H1 (cell line): ENCODE measurements around the gene LCORL. TPM values are rescaled to one million over a fixed set of nuclear protein-coding genes. Genes with fewer than 3 reads are reported as not detected.

Experiments used
- BCL11A ChIP-seq, 2 experiments: IDR thresholded peaks; one replicate each; pipeline ENCODE4 v1.6.1; 2011; ENCODE audit warnings: low read depth in 2 of 2, low read length in 2 of 2, mild to moderate bottlenecking in 2 of 2
- CREB1 ChIP-seq: IDR thresholded peaks from 2 replicates; pipeline ENCODE4 v1.6.1; 2012; ENCODE audit warnings: inconsistent platforms
- CTBP2 ChIP-seq: IDR thresholded peaks from 2 replicates; pipeline ENCODE4 v1.7.0; 2011; ENCODE audit warnings: borderline replicate concordance, mild to moderate bottlenecking, moderate library complexity, mixed read lengths, low read length; ENCODE audit not compliant: insufficient read depth, insufficient read length
- E2F6 ChIP-seq: IDR thresholded peaks from 2 replicates; pipeline ENCODE4 v1.6.1; 2012; ENCODE audit warnings: inconsistent platforms
- EGR1 ChIP-seq: IDR thresholded peaks from 2 replicates; pipeline ENCODE4 v1.6.1; 2011; ENCODE audit warnings: low read depth, low read length, borderline replicate concordance
- EP300 ChIP-seq, 2 experiments: IDR thresholded peaks; 1 replicate in 1 of 2; 2 replicates in 1 of 2; pipeline ENCODE4 v1.6.1; 2011 to 2012; ENCODE audit warnings: low read depth in 2 of 2, low read length in 2 of 2, mild to moderate bottlenecking in 2 of 2, borderline replicate concordance in 1 of 2, inconsistent platforms in 1 of 2, moderate library complexity in 1 of 2
- GTF2F1 ChIP-seq: IDR thresholded peaks from 2 replicates; pipeline ENCODE4 v1.6.1; 2012; ENCODE audit warnings: low read depth, low read length, improper control_type of control experiment, borderline replicate concordance
- JUN ChIP-seq: IDR thresholded peaks from 2 replicates; pipeline ENCODE4 v1.6.1; 2011; ENCODE audit warnings: low read depth, mild to moderate bottlenecking, improper control_type of control experiment, low read length
- KDM4A ChIP-seq: IDR thresholded peaks from one replicate; pipeline ENCODE4 v1.7.1; 2012; ENCODE audit warnings: low read depth, mild to moderate bottlenecking, moderate library complexity, low read length, inconsistent platforms; ENCODE audit not compliant: severe bottlenecking
- NANOG ChIP-seq: IDR thresholded peaks from 2 replicates; pipeline ENCODE4 v1.6.1; 2011; ENCODE audit warnings: low read length, low read depth, mild to moderate bottlenecking, inconsistent platforms; ENCODE audit not compliant: insufficient read depth, poor library complexity, severe bottlenecking
- POLR2AphosphoS5 ChIP-seq: IDR thresholded peaks from 2 replicates; pipeline ENCODE4 v1.6.1; 2011; ENCODE audit warnings: low read depth, low read length
- POU5F1 ChIP-seq: IDR thresholded peaks from 2 replicates; pipeline ENCODE4 v1.6.1; 2011; ENCODE audit warnings: low read depth, mild to moderate bottlenecking, low read length, moderate library complexity
- SIRT6 ChIP-seq: IDR thresholded peaks from one replicate; pipeline ENCODE4 v1.7.1; 2012; ENCODE audit warnings: low read length, inconsistent platforms
- SP2 ChIP-seq: IDR thresholded peaks from 2 replicates; pipeline ENCODE4 v1.6.1; 2012; ENCODE audit warnings: mild to moderate bottlenecking, low read length, inconsistent platforms
- SP4 ChIP-seq: IDR thresholded peaks from 2 replicates; pipeline ENCODE4 v1.6.1; 2012; ENCODE audit warnings: low read length, inconsistent platforms
- TAF1 ChIP-seq: IDR thresholded peaks from 2 replicates; pipeline ENCODE4 v1.6.1; 2011; ENCODE audit warnings: mild to moderate bottlenecking, low read depth, low read length
- TBP ChIP-seq: IDR thresholded peaks from 2 replicates; pipeline ENCODE4 v1.6.1; 2011; ENCODE audit warnings: low read depth, low read length, improper control_type of control experiment
- TEAD4 ChIP-seq: IDR thresholded peaks from 2 replicates; pipeline ENCODE4 v1.6.1; 2012; ENCODE audit warnings: low read depth, low read length, inconsistent platforms, mixed read lengths
- polyA plus RNA-seq, 7 experiments: library from polyadenylated mRNA; depleted of rRNA in 3 of 7; stranded (reverse) in 5 of 7; unstranded in 2 of 7; fragments of >200 nt in 5 of 7; fragments of 200-250 nt in 2 of 7; gene quantifications; 1 replicate in 5 of 7; 2 replicates in 1 of 7; 4 replicates in 1 of 7; pipeline versions ENCODE4 v1.2.1 to v1.2.3, GENCODE V29; 2011 to 2013; ENCODE audit warnings: missing spikeins in 2 of 7, mixed read lengths in 2 of 7
- total RNA-seq: library from RNA; stranded (reverse); fragmentation: NEBNext Ultra II Directional; extraction: Animal tissue kit (Norgen Biotek cat#: 25700); gene quantifications from 2 replicates; pipeline ENCODE4 v1.2.1, GENCODE V29; 2021
- TF ChIP-seq, protein P1 (sequence below): IDR thresholded peaks from 2 replicates; pipeline ENCODE4 v1.6.1; 2011; ENCODE audit warnings: low read depth, mild to moderate bottlenecking, low read length; ENCODE audit not compliant: insufficient read depth
- TF ChIP-seq, protein P2 (sequence below): IDR thresholded peaks from 2 replicates; pipeline ENCODE4 v1.6.1; 2012; ENCODE audit warnings: low read length, inconsistent platforms
- TF ChIP-seq, protein P3 (sequence below): IDR thresholded peaks from 2 replicates; pipeline ENCODE4 v1.6.1; 2012; ENCODE audit warnings: inconsistent platforms

The LCORL gene
- total and polyA plus RNA-seq, 2 of the 8 experiments (the other 6 are each of a cell fraction or from before 2014, with no cell fraction given): 2.2 to 19.2 TPM

DNA sequence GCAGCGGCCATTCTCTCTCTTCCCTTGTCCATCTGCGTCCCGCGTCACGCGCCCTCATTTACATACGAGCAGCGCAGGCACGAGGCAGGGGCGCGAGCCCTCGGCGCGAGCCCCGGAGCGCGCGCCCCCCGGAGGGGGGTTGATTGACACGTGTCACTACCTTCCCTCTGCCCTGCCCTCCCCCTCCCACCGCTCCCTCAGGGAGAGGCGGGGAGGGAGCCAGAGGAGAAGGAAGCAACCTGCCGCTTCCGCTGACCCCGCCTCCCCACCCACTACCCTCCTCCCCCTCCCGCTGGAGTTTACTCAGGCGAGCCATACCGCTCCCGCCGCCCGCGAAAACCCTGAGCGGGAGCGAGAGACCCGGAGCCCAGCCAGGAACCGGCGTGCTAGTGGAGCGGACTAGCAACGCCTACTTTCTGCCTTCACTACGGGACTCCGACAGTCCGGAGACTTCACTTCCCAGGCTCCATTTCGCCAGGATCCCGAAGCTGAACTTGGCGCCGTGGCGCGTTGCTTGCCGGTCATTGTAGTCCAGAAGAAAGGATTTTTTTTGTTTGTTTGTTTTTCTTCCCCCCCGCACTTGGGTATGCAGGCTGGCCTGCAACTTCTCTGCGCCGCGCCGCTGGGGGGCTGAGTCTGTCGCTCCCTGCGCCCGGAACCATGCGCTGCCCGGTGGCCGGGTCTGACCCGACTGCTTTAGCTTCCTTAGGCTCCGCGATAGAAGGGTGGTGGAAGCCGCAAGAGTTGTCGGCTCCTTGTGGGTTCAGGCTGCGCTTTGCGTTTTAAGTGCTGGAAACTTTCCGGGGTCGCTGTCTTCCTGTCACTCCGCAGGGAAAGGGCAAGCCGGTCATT lies at the start of gene LCORL (continued):
- TF ChIP-seq POU5F1 (no peak), BCL11A (IDR thresholded peaks at IDR 0.05; ENCODE audit: low read depth in 2 of 2, low read length in 2 of 2) (no peak), CREB1 (peak; percentile 84), KDM4A (peak; percentile 72), SP2 (no peak), NANOG (no peak), GTF2F1 (no peak), JUN (no peak), EP300 (IDR thresholded peaks at IDR 0.05; ENCODE audit: borderline replicate concordance in 1 of 2, low read depth in 2 of 2, low read length in 2 of 2) (peak in 1 of 2 experiments; percentile 31; a peak in 1 of 3 replicates), SIRT6 (no peak), POLR2AphosphoS5 (peak; percentile 38), SP4 (no peak), CTBP2 (peak; percentile 80), TBP (no peak; the same call in none of the 2 replicates), TAF1 (peak; percentile 66), E2F6 (peak; percentile 5; the same call in 1 of the 2 replicates), TEAD4 (peak; percentile 48), EGR1 (no peak)
- TF ChIP-seq, protein P1, sequence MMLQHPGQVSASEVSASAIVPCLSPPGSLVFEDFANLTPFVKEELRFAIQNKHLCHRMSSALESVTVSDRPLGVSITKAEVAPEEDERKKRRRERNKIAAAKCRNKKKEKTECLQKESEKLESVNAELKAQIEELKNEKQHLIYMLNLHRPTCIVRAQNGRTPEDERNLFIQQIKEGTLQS: no peak
- TF ChIP-seq, protein P2, sequence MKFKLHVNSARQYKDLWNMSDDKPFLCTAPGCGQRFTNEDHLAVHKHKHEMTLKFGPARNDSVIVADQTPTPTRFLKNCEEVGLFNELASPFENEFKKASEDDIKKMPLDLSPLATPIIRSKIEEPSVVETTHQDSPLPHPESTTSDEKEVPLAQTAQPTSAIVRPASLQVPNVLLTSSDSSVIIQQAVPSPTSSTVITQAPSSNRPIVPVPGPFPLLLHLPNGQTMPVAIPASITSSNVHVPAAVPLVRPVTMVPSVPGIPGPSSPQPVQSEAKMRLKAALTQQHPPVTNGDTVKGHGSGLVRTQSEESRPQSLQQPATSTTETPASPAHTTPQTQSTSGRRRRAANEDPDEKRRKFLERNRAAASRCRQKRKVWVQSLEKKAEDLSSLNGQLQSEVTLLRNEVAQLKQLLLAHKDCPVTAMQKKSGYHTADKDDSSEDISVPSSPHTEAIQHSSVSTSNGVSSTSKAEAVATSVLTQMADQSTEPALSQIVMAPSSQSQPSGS: no peak
- TF ChIP-seq, protein P3, sequence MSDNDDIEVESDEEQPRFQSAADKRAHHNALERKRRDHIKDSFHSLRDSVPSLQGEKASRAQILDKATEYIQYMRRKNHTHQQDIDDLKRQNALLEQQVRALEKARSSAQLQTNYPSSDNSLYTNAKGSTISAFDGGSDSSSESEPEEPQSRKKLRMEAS: peak; percentile 83
